Measurements from ENCODE around the gene STXBP6.
"Not testable (repeated sequence)": the region's sequence is repeated elsewhere in the genome, so short reads cannot be mapped to it uniquely, and the experiment has no call there.

DNA sequence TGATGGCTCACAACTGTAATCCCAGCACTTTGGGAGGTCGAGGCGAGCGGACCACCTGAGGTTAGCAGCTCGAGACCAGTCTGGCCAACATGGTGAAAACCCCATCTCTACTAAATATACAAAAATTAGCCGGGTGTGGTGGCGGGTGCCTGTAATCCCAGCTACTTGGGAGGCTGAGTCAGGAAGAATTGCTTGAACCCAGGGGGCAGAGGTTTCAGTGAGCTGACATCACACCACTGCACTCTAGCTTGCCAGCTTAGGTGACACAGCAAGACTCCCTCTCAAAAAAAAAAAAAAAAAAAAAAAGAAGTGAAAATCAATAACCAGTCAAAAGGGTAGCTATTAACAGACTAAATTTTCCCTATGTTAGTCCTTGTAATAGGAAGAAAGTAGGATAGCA is 213.6 kb downstream of the STXBP6 start:
- not testable (repeated sequence) for TF ChIP-seq POLR2AphosphoS5 (IDR thresholded peaks at IDR 0.05; ENCODE audit: low read depth, low read length); POLR2A (IDR thresholded peaks at IDR 0.05; ENCODE audit: low read depth, low read length); TAF1 (IDR thresholded peaks at IDR 0.05; ENCODE audit: borderline replicate concordance, low read depth, low read length)

Measured in GM12892 (cell line).